Gastroesophageal sphincter (tissue), 3 donors: ENCODE measurements around the gene LGALS9.

ENCODE experiments used
- POLR2A ChIP-seq, 2 donors: fragments of 450-650 bp; IDR thresholded peaks; one replicate each; pipeline ENCODE4 v1.6.1; 2017; ENCODE audit warnings: antibody characterized with exemption in 2 of 2, mild to moderate bottlenecking in 2 of 2, moderate library complexity in 1 of 2
- TF ChIP-seq, protein P1 (sequence below), 4 experiments: fragments of 200-600 bp in 2 of 4; fragments of 450-650 bp in 2 of 4; sonication (generic) in 1 of 4; IDR thresholded peaks; one replicate each; pipeline ENCODE4 v1.5.1; 2017 to 2019; ENCODE audit warnings: antibody characterized with exemption in 4 of 4, mild to moderate bottlenecking in 2 of 4, moderate library complexity in 2 of 4

GRCh38 chr17:27595208-27595607 is 35.8 kb upstream of the LGALS9 start:
- TF ChIP-seq POLR2A (IDR thresholded peaks at IDR 0.05) = no peak
- TF ChIP-seq, protein P1, sequence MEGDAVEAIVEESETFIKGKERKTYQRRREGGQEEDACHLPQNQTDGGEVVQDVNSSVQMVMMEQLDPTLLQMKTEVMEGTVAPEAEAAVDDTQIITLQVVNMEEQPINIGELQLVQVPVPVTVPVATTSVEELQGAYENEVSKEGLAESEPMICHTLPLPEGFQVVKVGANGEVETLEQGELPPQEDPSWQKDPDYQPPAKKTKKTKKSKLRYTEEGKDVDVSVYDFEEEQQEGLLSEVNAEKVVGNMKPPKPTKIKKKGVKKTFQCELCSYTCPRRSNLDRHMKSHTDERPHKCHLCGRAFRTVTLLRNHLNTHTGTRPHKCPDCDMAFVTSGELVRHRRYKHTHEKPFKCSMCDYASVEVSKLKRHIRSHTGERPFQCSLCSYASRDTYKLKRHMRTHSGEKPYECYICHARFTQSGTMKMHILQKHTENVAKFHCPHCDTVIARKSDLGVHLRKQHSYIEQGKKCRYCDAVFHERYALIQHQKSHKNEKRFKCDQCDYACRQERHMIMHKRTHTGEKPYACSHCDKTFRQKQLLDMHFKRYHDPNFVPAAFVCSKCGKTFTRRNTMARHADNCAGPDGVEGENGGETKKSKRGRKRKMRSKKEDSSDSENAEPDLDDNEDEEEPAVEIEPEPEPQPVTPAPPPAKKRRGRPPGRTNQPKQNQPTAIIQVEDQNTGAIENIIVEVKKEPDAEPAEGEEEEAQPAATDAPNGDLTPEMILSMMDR (IDR thresholded peaks at IDR 0.05) = no peak
